Uterus (tissue), 2 donors: ENCODE results near the gene NACC2.

Source experiments
- CTCF ChIP-seq, 4 experiments: fragments of 200-600 bp in 2 of 4; fragments of 450-650 bp in 2 of 4; sonication (generic) in 2 of 4; IDR thresholded peaks; one replicate each; pipeline ENCODE4 v1.5.1; 2016 to 2019; ENCODE audit warnings: antibody characterized with exemption in 4 of 4, mild to moderate bottlenecking in 2 of 4, moderate library complexity in 1 of 4
- POLR2A ChIP-seq, 2 donors: fragments of 450-650 bp; IDR thresholded peaks; one replicate each; pipeline ENCODE4 v1.6.1; 2016; ENCODE audit warnings: antibody characterized with exemption in 2 of 2, mild to moderate bottlenecking in 1 of 2, moderate library complexity in 1 of 2

GRCh38 chr9:135998410-135999071 lies 96.5 kb downstream of the NACC2 start:
- TF ChIP-seq CTCF (IDR thresholded peaks at IDR 0.05) (no peak), POLR2A (IDR thresholded peaks at IDR 0.05) (no peak)
